GM12874 (cell line): Measurements from ENCODE around the gene GALNT16.

Experiments used
- CTCF ChIP-seq: IDR thresholded peaks from 2 replicates; pipeline ENCODE4 v1.5.1; 2011; ENCODE audit warnings: low read depth, mild to moderate bottlenecking, control low read depth, low read length, moderate library complexity; ENCODE audit not compliant: insufficient read depth

GALNT16 gene

GRCh38 chr14:69234106-69234505 is 25.9 kb upstream of the GALNT16 start:
- TF ChIP-seq CTCF = no peak

- no peak for TF ChIP-seq CTCF
Observed at GRCh38 chr14:69235708-69236107, 24.2 kb upstream of the GALNT16 start.

- TF ChIP-seq CTCF = no peak
Observed at GRCh38 chr14:69237142-69237541, 22.8 kb upstream of the GALNT16 start.

- no peak for TF ChIP-seq CTCF
Observed at GRCh38 chr14:69237584-69237983, 22.4 kb upstream of the GALNT16 start.

- no peak for TF ChIP-seq CTCF
Observed at GRCh38 chr14:69238883-69239282, 21.1 kb upstream of the GALNT16 start.

- TF ChIP-seq CTCF = no peak
Observed at GRCh38 chr14:69240527-69241173, 19.3 kb upstream of the GALNT16 start.

GRCh38 chr14:69241577-69241976 is 18.4 kb upstream of the GALNT16 start:
- TF ChIP-seq CTCF = no peak
